H1 (cell line): ENCODE data around the gene GRIA3. TPM values are rescaled to one million over a fixed set of nuclear protein-coding genes. Genes with fewer than 3 reads are reported as not detected.
A peak's percentile ranks its signal among the peaks of the same experiment; 100 is the strongest.

Experiments used
- CTCF ChIA-PET: fragments of 300-600 bp; sonication (Branson Sonifier 250); formaldehyde crosslinking; loops from one replicate; lab custom pipeline; 2021; ENCODE audit not compliant: partially characterized antibody; lab: Charles Lee
- POLR2A ChIA-PET: fragments of 300-600 bp; sonication (Branson Sonifier 250); formaldehyde crosslinking; loops from one replicate; lab custom pipeline; 2021; ENCODE audit warnings: inconsistent platforms; ENCODE audit not compliant: partially characterized antibody; lab: Charles Lee
- DNase-seq, 2 experiments: peaks; one replicate each; pipeline versions ENCODE4 v3.0.0 to v3.0.0-alpha.2; 2010 to 2022; ENCODE audit warnings: low spot score in 2 of 2, low read depth in 1 of 2, mixed read lengths in 1 of 2
- FAIRE-seq: peaks from 2 replicates; lab custom pipeline; 2011; peaks lifted over from hg19 to GRCh38; lab: Jason Lieb, UNC
- H2AFZ ChIP-seq: 2 replicates; pipeline ENCODE4 v1.8.1; 2012; ENCODE audit warnings: low read length, inconsistent platforms
- H2AK5ac ChIP-seq: 2 replicates; pipeline ENCODE4 v1.6.1; 2013; ENCODE audit warnings: low read depth, low read length
- H2BK120ac ChIP-seq: replicated peaks from 2 replicates; pipeline ENCODE3; 2013; ENCODE audit warnings: low read depth, low read length, inconsistent platforms
- H2BK12ac ChIP-seq: 2 replicates; pipeline ENCODE4 v1.6.1; 2013; ENCODE audit warnings: low read depth, low read length
- H2BK15ac ChIP-seq: 2 replicates; pipeline ENCODE4 v1.6.1; 2013; ENCODE audit warnings: low read length
- H2BK20ac ChIP-seq: 2 replicates; pipeline ENCODE4 v1.6.1; 2013; ENCODE audit warnings: low read length
- H2BK5ac ChIP-seq: 2 replicates; pipeline ENCODE4 v1.6.1; 2013; ENCODE audit warnings: low read depth, low read length
- H3K14ac ChIP-seq: 2 replicates; pipeline ENCODE4 v1.6.1; 2013; ENCODE audit warnings: inconsistent platforms; ENCODE audit not compliant: insufficient read length
- H3K18ac ChIP-seq: 2 replicates; pipeline ENCODE4 v1.6.1; 2013; ENCODE audit warnings: low read length; ENCODE audit errors: extremely low read depth
- H3K23ac ChIP-seq: 2 replicates; pipeline ENCODE4 v1.6.1; 2013; ENCODE audit warnings: inconsistent platforms; ENCODE audit not compliant: insufficient read length
- H3K23me2 ChIP-seq: 2 replicates; pipeline ENCODE4 v1.6.1; 2013; ENCODE audit warnings: low read depth, low read length
- H3K27ac ChIP-seq: 2 replicates; pipeline ENCODE4 v1.6.1; 2011; ENCODE audit warnings: low read depth, low read length, inconsistent platforms
- H3K27me3 ChIP-seq, 4 experiments: replicated peaks in 1 of 4; 1 replicate in 1 of 4; 2 replicates in 3 of 4; pipeline versions ENCODE4 v1.6.1 to v1.8.1; 2011 to 2013; ENCODE audit warnings: low read length in 3 of 4, mild to moderate bottlenecking in 3 of 4, inconsistent platforms in 2 of 4, mixed read lengths in 2 of 4, moderate library complexity in 1 of 4; ENCODE audit not compliant: control insufficient read depth in 3 of 4, insufficient read depth in 3 of 4; ENCODE audit errors: extremely low read depth in 1 of 4
- H3K36me3 ChIP-seq, 4 experiments: 2 replicates each; pipeline versions ENCODE4 v1.6.1 to v1.8.1; 2011 to 2013; ENCODE audit warnings: mild to moderate bottlenecking in 4 of 4, low read length in 3 of 4, moderate library complexity in 2 of 4, control low read depth in 1 of 4, inconsistent platforms in 1 of 4; ENCODE audit not compliant: insufficient read depth in 4 of 4, control insufficient read depth in 2 of 4
- H3K4ac ChIP-seq: replicated peaks from 2 replicates; pipeline ENCODE3; 2013; ENCODE audit warnings: low read length, low read depth, mixed read lengths, inconsistent platforms; ENCODE audit not compliant: insufficient read length
- H3K4me1 ChIP-seq, 4 experiments: replicated peaks in 1 of 4; 1 replicate in 1 of 4; 2 replicates in 3 of 4; pipeline versions ENCODE4 v1.6.1 to v1.8.1; 2011 to 2013; ENCODE audit warnings: low read length in 3 of 4, inconsistent platforms in 2 of 4, mixed read lengths in 1 of 4; ENCODE audit not compliant: insufficient read depth in 4 of 4, control insufficient read depth in 3 of 4
- H3K4me2 ChIP-seq, 2 experiments: 2 replicates each; pipeline versions ENCODE4 v1.6.1 to v1.8.1; 2011 to 2013; ENCODE audit warnings: low read depth in 2 of 2, low read length in 2 of 2, control low read depth in 1 of 2, inconsistent platforms in 1 of 2, mild to moderate bottlenecking in 1 of 2; ENCODE audit not compliant: insufficient read depth in 1 of 2
- H3K4me3 ChIP-seq, 4 experiments: fragments of 200-600, 300-600 bp in 1 of 4; sonication (generic), shearing (Covaris generic), sonication (Bioruptor Twin) in 1 of 4; 2 replicates each; pipeline versions ENCODE4 v1.5.1 to v1.8.1; 2011 to 2016; ENCODE audit warnings: low read length in 4 of 4, low read depth in 3 of 4, control low read depth in 2 of 4, inconsistent platforms in 2 of 4, mild to moderate bottlenecking in 2 of 4, mixed read lengths in 1 of 4, moderate library complexity in 1 of 4; ENCODE audit not compliant: insufficient read depth in 2 of 4; ENCODE audit errors: extremely low read depth in 1 of 4
- H3K56ac ChIP-seq: replicated peaks from 2 replicates; pipeline ENCODE3; 2013; ENCODE audit warnings: low read depth, mild to moderate bottlenecking, mixed read lengths, low read length, inconsistent platforms; ENCODE audit not compliant: insufficient read length
- H3K79me1 ChIP-seq: 2 replicates; pipeline ENCODE4 v1.6.1; 2013; ENCODE audit warnings: low read depth, low read length, control low read depth
- H3K79me2 ChIP-seq, 2 experiments: 2 replicates each; pipeline versions ENCODE4 v1.6.1 to v1.8.1; 2012 to 2013; ENCODE audit warnings: low read length in 2 of 2, mild to moderate bottlenecking in 2 of 2, inconsistent platforms in 1 of 2; ENCODE audit not compliant: insufficient read depth in 2 of 2, control insufficient read depth in 1 of 2
- H3K9ac ChIP-seq, 4 experiments: replicated peaks in 1 of 4; 1 replicate in 1 of 4; 2 replicates in 3 of 4; pipeline versions ENCODE4 v1.6.1 to v1.8.1; 2011 to 2013; ENCODE audit warnings: low read depth in 3 of 4, low read length in 3 of 4, control low read depth in 2 of 4, mild to moderate bottlenecking in 2 of 4, moderate library complexity in 2 of 4, inconsistent platforms in 1 of 4; ENCODE audit errors: extremely low read depth in 1 of 4
- H3K9me3 ChIP-seq, 2 experiments: 2 replicates each; pipeline versions ENCODE4 v1.6.1 to v1.8.1; 2012 to 2013; ENCODE audit warnings: mild to moderate bottlenecking in 2 of 2, moderate library complexity in 2 of 2, control low read depth in 1 of 2, inconsistent platforms in 1 of 2, low read depth in 1 of 2, low read length in 1 of 2, mixed read lengths in 1 of 2; ENCODE audit not compliant: insufficient read depth in 2 of 2
- H4K20me1 ChIP-seq, 2 experiments: replicated peaks in 1 of 2; 2 replicates each; pipeline versions ENCODE3 to v1.8.1; 2011 to 2013; ENCODE audit warnings: inconsistent platforms in 2 of 2, low read length in 2 of 2, mild to moderate bottlenecking in 1 of 2; ENCODE audit not compliant: insufficient read depth in 2 of 2, control insufficient read depth in 1 of 2
- H4K5ac ChIP-seq: 2 replicates; pipeline ENCODE4 v1.6.1; 2013; ENCODE audit warnings: low read length, low read depth, mixed read lengths, inconsistent platforms; ENCODE audit not compliant: insufficient read length
- H4K8ac ChIP-seq: 2 replicates; pipeline ENCODE4 v1.8.0; 2013; ENCODE audit warnings: mild to moderate bottlenecking, moderate library complexity, low read length, inconsistent platforms; ENCODE audit not compliant: insufficient read depth; ENCODE audit errors: extremely low read depth
- H4K91ac ChIP-seq: replicated peaks from 2 replicates; pipeline ENCODE3; 2013; ENCODE audit warnings: low read length, mixed read lengths, inconsistent platforms; ENCODE audit not compliant: insufficient read length
- GTF2F1 ChIP-seq: IDR thresholded peaks from 2 replicates; pipeline ENCODE4 v1.6.1; 2012; ENCODE audit warnings: low read depth, low read length, improper control_type of control experiment, borderline replicate concordance
- KDM5A ChIP-seq: fragments of 200-600 bp; IDR thresholded peaks from 2 replicates; pipeline ENCODE4 v1.7.1; 2012; ENCODE audit warnings: mild to moderate bottlenecking, low read length, inconsistent platforms, mixed read lengths
- MAFK ChIP-seq: IDR thresholded peaks from 2 replicates; pipeline ENCODE4 v1.6.1; 2012; ENCODE audit warnings: low read depth, mild to moderate bottlenecking, improper control_type of control experiment, low read length
- POLR2A ChIP-seq, 2 experiments: IDR thresholded peaks; 1 replicate in 1 of 2; 2 replicates in 1 of 2; pipeline ENCODE4 v1.6.1; 2011; ENCODE audit warnings: low read depth in 2 of 2, low read length in 2 of 2, mild to moderate bottlenecking in 2 of 2; ENCODE audit errors: control extremely low read depth in 1 of 2
- TEAD4 ChIP-seq: IDR thresholded peaks from 2 replicates; pipeline ENCODE4 v1.6.1; 2012; ENCODE audit warnings: low read depth, low read length, inconsistent platforms, mixed read lengths
- polyA plus RNA-seq, 7 experiments: library from polyadenylated mRNA; depleted of rRNA in 3 of 7; stranded (reverse) in 5 of 7; unstranded in 2 of 7; fragments of >200 nt in 5 of 7; fragments of 200-250 nt in 2 of 7; gene quantifications; 1 replicate in 5 of 7; 2 replicates in 1 of 7; 4 replicates in 1 of 7; pipeline versions ENCODE4 v1.2.1 to v1.2.3, GENCODE V29; 2011 to 2013; ENCODE audit warnings: missing spikeins in 2 of 7, mixed read lengths in 2 of 7
- total RNA-seq: library from RNA; stranded (reverse); fragmentation: NEBNext Ultra II Directional; extraction: Animal tissue kit (Norgen Biotek cat#: 25700); gene quantifications from 2 replicates; pipeline ENCODE4 v1.2.1, GENCODE V29; 2021

The GRIA3 gene
- total and polyA plus RNA-seq, 2 of the 8 experiments (the other 6 are each of a cell fraction or from before 2014, with no cell fraction given), result 2.6 to 3.0 TPM

GRCh38 chrX:123236859-123237258 lies 52.8 kb downstream of the GRIA3 start:
- no peak overlapping the region for H2BK120ac ChIP-seq
- ChIA-PET POLR2A (no interaction called here), CTCF (no interaction called here)
- H2AFZ ChIP-seq, result no peak overlapping the region
- H3K4me3 ChIP-seq, result no peak overlapping the region
- no peaks in the 10 kb centered on the region for H3K36me3 ChIP-seq
- DNase-seq (no peak), FAIRE-seq (peak; percentile 57)
- H2BK15ac ChIP-seq, result no peak overlapping the region
- no peak overlapping the region for H2BK5ac ChIP-seq
- H3K18ac ChIP-seq, result no peak overlapping the region
- TF ChIP-seq TEAD4 (peak; percentile 75; the same call in 1 of the 2 replicates), KDM5A (no peak), POLR2A (IDR thresholded peaks at IDR 0.05; ENCODE audit: control extremely low read depth in 1 of 2, low read depth in 2 of 2, low read length in 2 of 2) (no peak), MAFK (no peak), GTF2F1 (no peak)
- H3K9me3 ChIP-seq, result no peaks in the 10 kb centered on the region
- H2AK5ac ChIP-seq, result no peak overlapping the region
- H3K14ac ChIP-seq, result no peak overlapping the region
- no peak overlapping the region for H2BK12ac ChIP-seq
- no peak overlapping the region for H3K4me2 ChIP-seq
- no peak overlapping the region for H3K27ac ChIP-seq
- H4K8ac ChIP-seq, result no peak overlapping the region
- H4K5ac ChIP-seq, result no peak overlapping the region
- no peak overlapping the region for H4K91ac ChIP-seq
- H3K79me2 ChIP-seq, result no peaks in the 10 kb centered on the region
- H4K20me1 ChIP-seq, result no peaks in the 10 kb centered on the region
- no peak overlapping the region for H3K4ac ChIP-seq
- peaks cover 2 to 13% (median 10%) of the 10 kb centered on the region in 4 experiments; a peak in 5 of 7 replicates for H3K27me3 ChIP-seq
- no peak overlapping the region for H3K56ac ChIP-seq
- H3K9ac ChIP-seq, result no peak overlapping the region
- H3K23ac ChIP-seq, result no peak overlapping the region
- H3K23me2 ChIP-seq, result no peaks in the 10 kb centered on the region
- no peak overlapping the region for H2BK20ac ChIP-seq
- H3K4me1 ChIP-seq, result 0 out of 7 replicates have a peak, but pooled peaks cover 0 to under 1% (median 0%) of the 10 kb centered on the region in 4 experiments
- H3K79me1 ChIP-seq, result no peaks in the 10 kb centered on the region
